Neuronal stem cell (in vitro differentiated cells): Measurements from ENCODE around the gene OR2C3.

ENCODE experiments used
- DNase-seq: peaks from one replicate; pipeline ENCODE4 v3.0.0-alpha.2; 2013; ENCODE audit warnings: low spot score
- H2AFZ ChIP-seq: one replicate; pipeline ENCODE4 v1.6.1; 2013; ENCODE audit warnings: mild to moderate bottlenecking, low read length, inconsistent platforms
- H2AK5ac ChIP-seq: 2 replicates; pipeline ENCODE4 v1.6.1; 2013; ENCODE audit warnings: low read depth, mild to moderate bottlenecking, inconsistent platforms, low read length, moderate library complexity, mixed read lengths
- H2BK120ac ChIP-seq: 2 replicates; pipeline ENCODE4 v1.6.1; 2013; ENCODE audit warnings: low read depth, mild to moderate bottlenecking, inconsistent platforms, low read length, moderate library complexity, mixed read lengths
- H2BK12ac ChIP-seq: one replicate; pipeline ENCODE4 v1.6.1; 2013; ENCODE audit warnings: low read length, inconsistent platforms
- H2BK15ac ChIP-seq: 2 replicates; pipeline ENCODE4 v1.6.1; 2013; ENCODE audit warnings: mild to moderate bottlenecking, low read length, inconsistent platforms, mixed read lengths
- H2BK5ac ChIP-seq: one replicate; pipeline ENCODE4 v1.6.1; 2013; ENCODE audit warnings: inconsistent platforms, mild to moderate bottlenecking, low read length, moderate library complexity
- H3K14ac ChIP-seq: one replicate; pipeline ENCODE4 v1.6.1; 2013; ENCODE audit warnings: low read length, inconsistent platforms
- H3K18ac ChIP-seq: 2 replicates; pipeline ENCODE4 v1.6.1; 2013; ENCODE audit warnings: low read length, inconsistent platforms
- H3K23ac ChIP-seq: 2 replicates; pipeline ENCODE4 v1.6.1; 2013; ENCODE audit warnings: low read depth, mild to moderate bottlenecking, mixed read lengths, low read length, inconsistent platforms; ENCODE audit not compliant: poor library complexity
- H3K27ac ChIP-seq: replicated peaks from 3 replicates; pipeline ENCODE4 v1.5.1; 2013; ENCODE audit warnings: low read length, inconsistent platforms
- H3K27me3 ChIP-seq, 3 experiments: 2 replicates each; pipeline ENCODE4 v1.6.1; 2013; ENCODE audit warnings: low read length in 3 of 3, mild to moderate bottlenecking in 2 of 3, inconsistent platforms in 1 of 3, low read depth in 1 of 3, mixed read lengths in 1 of 3, moderate library complexity in 1 of 3; ENCODE audit not compliant: control insufficient read depth in 3 of 3, insufficient read depth in 3 of 3
- H3K36me3 ChIP-seq, 2 donors: replicated peaks in 1 of 2; 2 replicates each; pipeline ENCODE4 v1.6.1; 2013; ENCODE audit warnings: low read length in 2 of 2; ENCODE audit not compliant: control insufficient read depth in 2 of 2, insufficient read depth in 2 of 2
- H3K4ac ChIP-seq: 2 replicates; pipeline ENCODE4 v1.6.1; 2013; ENCODE audit warnings: inconsistent platforms, mild to moderate bottlenecking, low read length, moderate library complexity
- H3K4me1 ChIP-seq, 2 donors: 1 replicate in 1 of 2; 2 replicates in 1 of 2; pipeline ENCODE4 v1.6.1; 2013; ENCODE audit warnings: low read length in 2 of 2, low read depth in 1 of 2; ENCODE audit not compliant: control insufficient read depth in 2 of 2, insufficient read depth in 1 of 2
- H3K4me2 ChIP-seq: one replicate; pipeline ENCODE4 v1.6.1; 2013; ENCODE audit warnings: mild to moderate bottlenecking, low read length, inconsistent platforms; ENCODE audit not compliant: insufficient read depth, poor library complexity, severe bottlenecking
- H3K4me3 ChIP-seq, 2 donors: 2 replicates each; pipeline ENCODE4 v1.5.1; 2013; ENCODE audit warnings: low read length in 2 of 2, mild to moderate bottlenecking in 2 of 2, inconsistent platforms in 1 of 2, moderate library complexity in 1 of 2
- H3K79me1 ChIP-seq: one replicate; pipeline ENCODE4 v1.6.1; 2013; ENCODE audit warnings: low read depth, mild to moderate bottlenecking, inconsistent platforms, low read length, moderate library complexity
- H3K9ac ChIP-seq: one replicate; pipeline ENCODE4 v1.6.1; 2013; ENCODE audit warnings: mild to moderate bottlenecking, low read depth, low read length, inconsistent platforms; ENCODE audit not compliant: poor library complexity
- H3K9me3 ChIP-seq, 2 donors: replicated peaks in 1 of 2; 2 replicates each; pipeline versions ENCODE3 to v1.6.1; 2013; ENCODE audit warnings: low read length in 2 of 2, mild to moderate bottlenecking in 2 of 2, inconsistent platforms in 1 of 2, low read depth in 1 of 2, mixed read lengths in 1 of 2, moderate library complexity in 1 of 2; ENCODE audit not compliant: control insufficient read depth in 2 of 2, insufficient read depth in 1 of 2
- H4K8ac ChIP-seq: one replicate; pipeline ENCODE4 v1.6.1; 2013; ENCODE audit warnings: low read depth, mild to moderate bottlenecking, inconsistent platforms, low read length, moderate library complexity
- H4K91ac ChIP-seq: one replicate; pipeline ENCODE4 v1.6.1; 2013; ENCODE audit warnings: low read length, low read depth, mild to moderate bottlenecking, inconsistent platforms; ENCODE audit not compliant: poor library complexity
- whole genome bisulfite sequencing, 2 donors: extraction: QIAGEN DNeasy Blood & Tissue Kit; methylation state at CpG; one replicate each; pipeline ENCODE4 v1.1.7; 2013; ENCODE audit warnings: missing lambda C conversion rate in 2 of 2, mixed read lengths in 1 of 2; ENCODE audit not compliant: insufficient read length in 2 of 2, insufficient replicate concordance in 1 of 2; ENCODE audit errors: extremely low coverage in 2 of 2; 5-methylcytosine and 5-hydroxymethylcytosine counted together

Gene OR2C3

GRCh38 chr1:247493106-247493505 is 43.1 kb downstream of the OR2C3 start:
- no peak overlapping the region for H2BK15ac ChIP-seq
- H3K4me1 ChIP-seq, result no peaks in the 10 kb centered on the region
- H3K79me1 ChIP-seq, result no peaks in the 10 kb centered on the region
- no peak overlapping the region for H2BK120ac ChIP-seq
- H3K23ac ChIP-seq, result no peak overlapping the region
- H3K27me3 ChIP-seq, result no peaks in the 10 kb centered on the region
- no peak overlapping the region for H3K18ac ChIP-seq
- no peak overlapping the region for H3K27ac ChIP-seq
- H3K4ac ChIP-seq, result no peak overlapping the region
- no peak overlapping the region for H2AFZ ChIP-seq
- no peak overlapping the region for H2BK5ac ChIP-seq
- H3K14ac ChIP-seq, result no peak overlapping the region
- no peak overlapping the region for H4K8ac ChIP-seq
- H2BK12ac ChIP-seq, result no peak overlapping the region
- no peak for DNase-seq
- H3K9me3 ChIP-seq, result no peaks in the 10 kb centered on the region
- no peak overlapping the region for H4K91ac ChIP-seq
- no peak overlapping the region for H3K9ac ChIP-seq
- no peak overlapping the region for H3K4me2 ChIP-seq
- H3K4me3 ChIP-seq, result no peak overlapping the region
- H3K36me3 ChIP-seq, result no peaks in the 10 kb centered on the region
- WGBS, 2 donors, result no CpG with 5 or more reads among the region's 1 CpG
- H2AK5ac ChIP-seq, result no peak overlapping the region

GRCh38 chr1:247491328-247491727 is 44.9 kb downstream of the OR2C3 start:
- H3K36me3 ChIP-seq, result no peaks in the 10 kb centered on the region
- H2BK12ac ChIP-seq, result no peak overlapping the region
- H3K4me2 ChIP-seq, result no peak overlapping the region
- no peak overlapping the region for H2BK120ac ChIP-seq
- no peaks in the 10 kb centered on the region for H3K79me1 ChIP-seq
- H2BK5ac ChIP-seq, result no peak overlapping the region
- H3K4ac ChIP-seq, result no peak overlapping the region
- no peak overlapping the region for H2BK15ac ChIP-seq
- H3K27me3 ChIP-seq, result no peaks in the 10 kb centered on the region
- no peak overlapping the region for H4K91ac ChIP-seq
- H3K23ac ChIP-seq, result no peak overlapping the region
- no peak overlapping the region for H3K4me3 ChIP-seq
- H4K8ac ChIP-seq, result no peak overlapping the region
- DNase-seq, result no peak
- no peak overlapping the region for H3K14ac ChIP-seq
- H2AK5ac ChIP-seq, result no peak overlapping the region
- H2AFZ ChIP-seq, result no peak overlapping the region
- no peak overlapping the region for H3K9ac ChIP-seq
- H3K9me3 ChIP-seq, result no peaks in the 10 kb centered on the region
- H3K4me1 ChIP-seq, result no peaks in the 10 kb centered on the region
- WGBS, 2 donors, result no CpG with 5 or more reads among the region's 12 CpGs
- H3K18ac ChIP-seq, result no peak overlapping the region
- no peak overlapping the region for H3K27ac ChIP-seq

DNA sequence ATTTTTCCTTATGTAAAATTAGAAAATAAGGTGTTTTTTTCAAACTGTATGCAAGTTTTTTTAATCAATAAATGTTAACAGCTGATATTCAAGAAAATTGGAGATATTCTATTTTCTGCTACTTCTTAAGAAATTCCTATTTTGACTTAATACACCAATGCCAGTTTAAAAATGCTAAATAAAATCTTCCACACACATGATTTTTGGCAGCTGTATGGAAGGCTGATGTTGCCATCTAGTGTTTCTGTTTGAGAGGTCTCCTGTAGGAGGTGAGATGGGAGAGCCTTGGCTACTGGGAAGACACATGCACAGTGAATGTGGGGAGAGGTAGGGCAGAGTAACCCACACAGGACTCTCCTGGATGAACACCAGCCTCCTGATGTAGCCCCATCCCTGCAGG is 49.2 kb downstream of the OR2C3 start:
- H3K4me2 ChIP-seq, result no peak overlapping the region
- no peak overlapping the region for H3K4ac ChIP-seq
- H3K36me3 ChIP-seq, result no peaks in the 10 kb centered on the region
- no peaks in the 10 kb centered on the region for H3K79me1 ChIP-seq
- H4K8ac ChIP-seq, result no peak overlapping the region
- H3K14ac ChIP-seq, result no peak overlapping the region
- no peak overlapping the region for H2BK5ac ChIP-seq
- no peak overlapping the region for H2BK120ac ChIP-seq
- no peak overlapping the region for H3K9ac ChIP-seq
- no peaks in the 10 kb centered on the region for H3K27me3 ChIP-seq
- H3K23ac ChIP-seq, result no peak overlapping the region
- no peak overlapping the region for H4K91ac ChIP-seq
- H3K9me3 ChIP-seq, result peaks cover 0 to 1% of the 10 kb centered on the region in 2 donors
- no peak overlapping the region for H2AK5ac ChIP-seq
- no peak overlapping the region for H2AFZ ChIP-seq
- no peak overlapping the region for H2BK15ac ChIP-seq
- H3K4me1 ChIP-seq, result no peaks in the 10 kb centered on the region
- no peak overlapping the region for H2BK12ac ChIP-seq
- no peak overlapping the region for H3K4me3 ChIP-seq
- no peak overlapping the region for H3K18ac ChIP-seq
- H3K27ac ChIP-seq, result no peak overlapping the region
- peak; percentile 23 for DNase-seq

GRCh38 chr1:247482747-247483146 is 53.5 kb downstream of the OR2C3 start:
- Histone ChIP-seq H2BK5ac (no peak overlapping the region), H2AK5ac (no peak overlapping the region), H3K18ac (no peak overlapping the region), H3K23ac (no peak overlapping the region), H3K27me3 (no peaks in the 10 kb centered on the region), H3K4ac (no peak overlapping the region), H3K4me1 (no peaks in the 10 kb centered on the region), H2BK12ac (no peak overlapping the region), H2AFZ (no peak overlapping the region), H2BK120ac (no peak overlapping the region), H3K4me3 (no peak overlapping the region), H4K91ac (no peak overlapping the region), H3K27ac (no peak overlapping the region), H3K9me3 (peaks cover 0 to 1% of the 10 kb centered on the region in 2 donors), H3K36me3 (no peaks in the 10 kb centered on the region), H3K4me2 (no peak overlapping the region), H4K8ac (no peak overlapping the region), H2BK15ac (no peak overlapping the region), H3K14ac (no peak overlapping the region), H3K79me1 (no peaks in the 10 kb centered on the region), H3K9ac (no peak overlapping the region)
- DNase-seq, result no peak
- no CpG with 5 or more reads among the region's 1 CpG for WGBS, 2 donors
